Body of pancreas (tissue), 4 donors: Measurements from ENCODE around the gene ASPHD2. TPM values are rescaled to one million over a fixed set of nuclear protein-coding genes. Genes with fewer than 3 reads are reported as not detected.
"Not testable (repeated sequence)": the region's sequence is repeated elsewhere in the genome, so short reads cannot be mapped to it uniquely, and the experiment has no call there.

Experiments
- ATAC-seq: fragments of 150-250 bp; one replicate; pipeline ENCODE4 v1.9.1; 2016
- DNase-seq, 4 donors: peaks; one replicate each; pipeline ENCODE4 v3.0.0-alpha.2; 2019
- H3K27ac ChIP-seq, 4 donors: fragments of 200-600 bp; sonication (generic); 1 replicate in 3 of 4; 2 replicates in 1 of 4; pipeline versions ENCODE4 v1.5.1 to v1.6.1; 2016 to 2019; ENCODE audit warnings: mild to moderate bottlenecking in 1 of 4, mixed read lengths in 1 of 4, moderate library complexity in 1 of 4
- H3K27me3 ChIP-seq, 2 donors: fragments of 200-600 bp; sonication (generic); one replicate each; pipeline ENCODE4 v1.6.0; 2016; ENCODE audit warnings: mild to moderate bottlenecking in 1 of 2
- H3K36me3 ChIP-seq, 2 donors: fragments of 200-600 bp; sonication (generic); replicated peaks in 1 of 2; 2 replicates each; pipeline ENCODE4 v1.5.1; 2016; ENCODE audit warnings: low read depth in 2 of 2; ENCODE audit not compliant: insufficient read depth in 1 of 2
- H3K4me1 ChIP-seq: fragments of 200-600 bp; sonication (generic); one replicate; pipeline ENCODE4 v1.6.0; 2016
- H3K4me3 ChIP-seq, 2 donors: fragments of 200-600 bp; sonication (generic); 1 replicate in 1 of 2; 2 replicates in 1 of 2; pipeline ENCODE4 v1.5.1; 2016 to 2019
- H3K9me3 ChIP-seq, 3 donors: fragments of 200-600 bp; sonication (generic); 1 replicate in 2 of 3; 2 replicates in 1 of 3; pipeline ENCODE4 v1.5.1; 2016
- POLR2A ChIP-seq, 3 donors: fragments of 450-650 bp; IDR thresholded peaks; one replicate each; pipeline ENCODE4 v1.6.1; 2016; ENCODE audit warnings: antibody characterized with exemption in 3 of 3, mild to moderate bottlenecking in 2 of 3
- WGBS, 2 donors: methylation state at CpG; one replicate each; pipeline ENCODE4 v1.1.5; 2017; 5-methylcytosine and 5-hydroxymethylcytosine counted together
- intact Hi-C: fragments of 100-400 bp; cut with DNase I; formaldehyde crosslinking; loops from one replicate; pipeline ENCODE4 v1.15.1; 2023
- total RNA-seq, 2 donors: library from RNA; depleted of rRNA; stranded (reverse); fragments of >200 nt; gene quantifications; one replicate each; pipeline ENCODE4 v1.1.0, GENCODE V29; 2016
- TF ChIP-seq, protein P1 (sequence below), 7 experiments: fragments of 450-650 bp in 4 of 7; fragments of 200-600 bp in 3 of 7; sonication (generic) in 3 of 7; IDR thresholded peaks; one replicate each; pipeline ENCODE4 v1.5.1; 2016 to 2019; ENCODE audit warnings: antibody characterized with exemption in 7 of 7

Gene ASPHD2
- total RNA-seq, 2 donors from 2014 or later: 0.33 to 1.6 TPM

- DNase-seq: no peak
- WGBS, 2 donors: 82 to 94% methylated on average over 14 of the region's 14 CpGs
- intact Hi-C loops: no loop called here
- peaks cover 14% of the 10 kb centered on the region for H3K4me1 ChIP-seq
- H3K4me3 ChIP-seq: no peak overlapping the region
- no peak overlapping the region for H3K27ac ChIP-seq
- no peaks in the 10 kb centered on the region for H3K9me3 ChIP-seq
- TF ChIP-seq, protein P1, sequence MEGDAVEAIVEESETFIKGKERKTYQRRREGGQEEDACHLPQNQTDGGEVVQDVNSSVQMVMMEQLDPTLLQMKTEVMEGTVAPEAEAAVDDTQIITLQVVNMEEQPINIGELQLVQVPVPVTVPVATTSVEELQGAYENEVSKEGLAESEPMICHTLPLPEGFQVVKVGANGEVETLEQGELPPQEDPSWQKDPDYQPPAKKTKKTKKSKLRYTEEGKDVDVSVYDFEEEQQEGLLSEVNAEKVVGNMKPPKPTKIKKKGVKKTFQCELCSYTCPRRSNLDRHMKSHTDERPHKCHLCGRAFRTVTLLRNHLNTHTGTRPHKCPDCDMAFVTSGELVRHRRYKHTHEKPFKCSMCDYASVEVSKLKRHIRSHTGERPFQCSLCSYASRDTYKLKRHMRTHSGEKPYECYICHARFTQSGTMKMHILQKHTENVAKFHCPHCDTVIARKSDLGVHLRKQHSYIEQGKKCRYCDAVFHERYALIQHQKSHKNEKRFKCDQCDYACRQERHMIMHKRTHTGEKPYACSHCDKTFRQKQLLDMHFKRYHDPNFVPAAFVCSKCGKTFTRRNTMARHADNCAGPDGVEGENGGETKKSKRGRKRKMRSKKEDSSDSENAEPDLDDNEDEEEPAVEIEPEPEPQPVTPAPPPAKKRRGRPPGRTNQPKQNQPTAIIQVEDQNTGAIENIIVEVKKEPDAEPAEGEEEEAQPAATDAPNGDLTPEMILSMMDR (IDR thresholded peaks at IDR 0.05): no peak
- no peak for TF ChIP-seq POLR2A (IDR thresholded peaks at IDR 0.05)
- no peaks in the 10 kb centered on the region for H3K27me3 ChIP-seq
- H3K36me3 ChIP-seq: no peaks in the 10 kb centered on the region
- ATAC-seq: no peak
Observed at GRCh38 chr22:26437694-26438392, 8.8 kb downstream of the ASPHD2 start.

DNA sequence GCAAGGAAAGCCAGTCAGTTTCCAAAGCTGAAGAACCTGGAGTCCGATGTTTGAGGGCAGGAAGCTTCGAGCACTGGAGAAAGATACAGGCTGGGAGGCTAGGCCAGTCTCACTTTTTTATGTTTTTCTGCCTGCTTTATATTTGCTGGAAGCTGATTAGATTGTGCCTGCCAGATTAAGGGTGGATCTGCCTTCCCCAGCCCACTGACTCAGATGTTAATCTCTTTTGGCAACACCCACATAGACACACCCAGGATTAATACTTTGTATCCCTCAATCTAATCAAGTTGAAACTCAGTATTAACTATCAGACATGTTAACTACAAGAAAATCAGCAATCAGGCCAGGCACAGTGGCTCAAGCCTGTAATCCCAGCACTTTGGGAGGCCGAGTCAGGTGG is 9.7 kb downstream of the ASPHD2 start:
- DNase-seq, H3K4me3 ChIP-seq, intact Hi-C loops, H3K27me3 ChIP-seq, H3K9me3 ChIP-seq, ATAC-seq, H3K36me3 ChIP-seq, H3K27ac ChIP-seq: not testable (repeated sequence)
- peaks cover 14% of the 10 kb centered on the region for H3K4me1 ChIP-seq
- 92 to 100% methylated on average over 3 of the region's 3 CpGs for WGBS, 2 donors

- H3K27ac ChIP-seq: no peak overlapping the region
- no peak for TF ChIP-seq POLR2A (IDR thresholded peaks at IDR 0.05)
- TF ChIP-seq, protein P1 (IDR thresholded peaks at IDR 0.05): no peak
- 66 to 78% methylated on average over 3 of the region's 3 CpGs for WGBS, 2 donors
- H3K4me3 ChIP-seq: no peak overlapping the region
- intact Hi-C loops: no loop called here
- no peaks in the 10 kb centered on the region for H3K36me3 ChIP-seq
- ATAC-seq: no peak
- DNase-seq: no peak
- no peaks in the 10 kb centered on the region for H3K27me3 ChIP-seq
- peaks cover 14% of the 10 kb centered on the region for H3K4me1 ChIP-seq
- H3K9me3 ChIP-seq: no peaks in the 10 kb centered on the region
Observed at GRCh38 chr22:26439559-26439958, 10.5 kb downstream of the ASPHD2 start.

GRCh38 chr22:26442086-26442756 is 13.2 kb downstream of the ASPHD2 start:
- H3K4me3 ChIP-seq: no peak overlapping the region
- H3K27me3 ChIP-seq: no peaks in the 10 kb centered on the region
- TF ChIP-seq, protein P1 (IDR thresholded peaks at IDR 0.05): no peak
- TF ChIP-seq POLR2A (IDR thresholded peaks at IDR 0.05): no peak
- no peak for ATAC-seq
- no peaks in the 10 kb centered on the region for H3K36me3 ChIP-seq
- intact Hi-C loops: no loop called here
- H3K4me1 ChIP-seq: peaks cover 4% of the 10 kb centered on the region
- DNase-seq: no peak
- H3K9me3 ChIP-seq: no peaks in the 10 kb centered on the region
- H3K27ac ChIP-seq: no peak overlapping the region
- 73 to 84% methylated on average over 4 of the region's 4 CpGs for WGBS, 2 donors

GRCh38 chr22:26443901-26444690 is 15.0 kb downstream of the ASPHD2 start:
- Histone ChIP-seq H3K4me3 (no peak overlapping the region), H3K36me3 (no peaks in the 10 kb centered on the region), H3K9me3 (no peaks in the 10 kb centered on the region), H3K27me3 (no peaks in the 10 kb centered on the region), H3K4me1 (no peaks in the 10 kb centered on the region), H3K27ac (no peak overlapping the region)
- intact Hi-C loops: no loop called here
- ATAC-seq (no peak), DNase-seq (no peak)
- TF ChIP-seq, protein P1 (IDR thresholded peaks at IDR 0.05): no peak
- no peak for TF ChIP-seq POLR2A (IDR thresholded peaks at IDR 0.05)
- 82 to 87% methylated on average over 15 to 16 of the region's 16 CpGs for WGBS, 2 donors
